ENCODE measurements around the gene ITGB2.

The ITGB2 gene

GRCh38 chr21:44894687-44895302 is 25.9 kb downstream of the ITGB2 start:
- no peak for DNase-seq

GRCh38 chr21:44893948-44894656 is 26.6 kb downstream of the ITGB2 start:
- no peak for DNase-seq

- DNase-seq, result no peak
Measured at GRCh38 chr21:44893278-44893556, 27.5 kb downstream of the ITGB2 start.

GRCh38 chr21:44892536-44893277 is 28.0 kb downstream of the ITGB2 start:
- DNase-seq, result peak; percentile 74 to 76

- no peak for DNase-seq
Measured at GRCh38 chr21:44892095-44892494, 28.6 kb downstream of the ITGB2 start.

- DNase-seq, result no peak
Measured at GRCh38 chr21:44891631-44892031, 29.1 kb downstream of the ITGB2 start.

GRCh38 chr21:44890961-44891541 is 29.6 kb downstream of the ITGB2 start:
- no peak for DNase-seq

- no peak for DNase-seq
Measured at GRCh38 chr21:44890338-44890931, 30.3 kb downstream of the ITGB2 start.

GRCh38 chr21:44889625-44890337 is 30.9 kb downstream of the ITGB2 start:
- no peak for DNase-seq

GRCh38 chr21:44888581-44889550 is 31.8 kb downstream of the ITGB2 start:
- DNase-seq, result no peak

- no peak for DNase-seq
Measured at GRCh38 chr21:44887807-44888580, 32.7 kb downstream of the ITGB2 start.

- no peak for DNase-seq
Measured at GRCh38 chr21:44887126-44887806, 33.4 kb downstream of the ITGB2 start.

GRCh38 chr21:44886113-44887075 is 34.3 kb downstream of the ITGB2 start:
- DNase-seq, result no peak

- no peak for DNase-seq
Measured at GRCh38 chr21:44885615-44886014, 35.1 kb downstream of the ITGB2 start.

GRCh38 chr21:44884097-44884496 is 36.6 kb downstream of the ITGB2 start:
- DNase-seq, result no peak

- no peak for DNase-seq
Measured at GRCh38 chr21:44883250-44883649, 37.4 kb downstream of the ITGB2 start.

- DNase-seq, result no peak
Measured at GRCh38 chr21:44881198-44881872, 39.4 kb downstream of the ITGB2 start.
